Measurements from ENCODE around the gene CCDC88C. TPM values are rescaled to one million over a fixed set of nuclear protein-coding genes. Genes with fewer than 3 reads are reported as not detected.

The CCDC88C gene
- polyA plus RNA-seq, 1 donor (not counting 4 experiments of a cell fraction or from before 2014, with no cell fraction given): 2.4 TPM

DNA sequence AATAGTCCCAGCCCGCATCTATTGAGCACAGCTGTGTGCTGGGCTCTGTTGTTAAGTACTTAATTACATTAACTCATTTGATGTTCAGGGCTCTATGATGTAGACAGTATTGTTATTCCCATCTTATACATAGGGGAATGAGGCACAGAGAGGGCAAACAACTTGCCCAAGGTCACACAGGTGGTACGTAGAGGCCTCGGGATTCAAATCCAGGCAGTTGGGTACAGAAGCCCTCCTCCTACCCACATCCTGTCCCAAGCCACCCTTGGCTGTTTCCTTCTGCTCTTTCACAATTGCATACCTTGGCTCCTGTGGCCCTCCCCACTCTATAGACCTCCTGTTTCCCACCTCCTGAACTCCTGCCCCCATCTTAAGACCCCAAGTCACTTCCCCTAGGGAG is 163.2 kb downstream of the CCDC88C start:
- FAIRE-seq (no peak), DNase-seq (ENCODE audit: low read depth, low spot score) (no peak)
- no peaks in the 10 kb centered on the region for H3K36me3 ChIP-seq (ENCODE audit: control insufficient read depth in 2 of 2, extremely low read depth in 1 of 2, insufficient read depth in 2 of 2, low read length in 2 of 2)
- H4K20me1 ChIP-seq (ENCODE audit: control insufficient read depth, extremely low read depth, insufficient read depth, low read length): no peaks in the 10 kb centered on the region
- no peak overlapping the region for H3K4me3 ChIP-seq (ENCODE audit: control insufficient read depth in 2 of 3, extremely low read depth in 1 of 3, insufficient read depth in 2 of 3, low read depth in 1 of 3, low read length in 3 of 3)
- TF ChIP-seq, protein P1, sequence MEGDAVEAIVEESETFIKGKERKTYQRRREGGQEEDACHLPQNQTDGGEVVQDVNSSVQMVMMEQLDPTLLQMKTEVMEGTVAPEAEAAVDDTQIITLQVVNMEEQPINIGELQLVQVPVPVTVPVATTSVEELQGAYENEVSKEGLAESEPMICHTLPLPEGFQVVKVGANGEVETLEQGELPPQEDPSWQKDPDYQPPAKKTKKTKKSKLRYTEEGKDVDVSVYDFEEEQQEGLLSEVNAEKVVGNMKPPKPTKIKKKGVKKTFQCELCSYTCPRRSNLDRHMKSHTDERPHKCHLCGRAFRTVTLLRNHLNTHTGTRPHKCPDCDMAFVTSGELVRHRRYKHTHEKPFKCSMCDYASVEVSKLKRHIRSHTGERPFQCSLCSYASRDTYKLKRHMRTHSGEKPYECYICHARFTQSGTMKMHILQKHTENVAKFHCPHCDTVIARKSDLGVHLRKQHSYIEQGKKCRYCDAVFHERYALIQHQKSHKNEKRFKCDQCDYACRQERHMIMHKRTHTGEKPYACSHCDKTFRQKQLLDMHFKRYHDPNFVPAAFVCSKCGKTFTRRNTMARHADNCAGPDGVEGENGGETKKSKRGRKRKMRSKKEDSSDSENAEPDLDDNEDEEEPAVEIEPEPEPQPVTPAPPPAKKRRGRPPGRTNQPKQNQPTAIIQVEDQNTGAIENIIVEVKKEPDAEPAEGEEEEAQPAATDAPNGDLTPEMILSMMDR (optimal IDR thresholded peaks at IDR 0.05 in 1 of 3, IDR thresholded peaks at IDR 0.05 in 1 of 3, conservative IDR thresholded peaks at IDR 0.05 in 1 of 3; ENCODE audit: extremely low read depth in 1 of 3, insufficient read depth in 2 of 3, low read length in 3 of 3): no peak
- TF ChIP-seq EZH2 (IDR thresholded peaks at IDR 0.05; ENCODE audit: low read length): no peak
- H3K9me3 ChIP-seq (ENCODE audit: control insufficient read depth, low read depth, low read length): no peaks in the 10 kb centered on the region
- no peaks in the 10 kb centered on the region for H3K79me2 ChIP-seq (ENCODE audit: control insufficient read depth, insufficient read depth, low read length)
- no peak overlapping the region for H3K9ac ChIP-seq (ENCODE audit: control insufficient read depth, extremely low read depth, insufficient read depth, low read length)
- no peaks in the 10 kb centered on the region for H3K27me3 ChIP-seq (ENCODE audit: control insufficient read depth, extremely low read depth, insufficient read depth, low read length)
- dilution Hi-C loops (cut with MboI; ENCODE audit: extremely low pct_ligation_motif_present, low sequenced_read_pairs): no loop called here
- H3K4me1 ChIP-seq (ENCODE audit: control insufficient read depth, extremely low read depth, insufficient read depth, low read length): peaks cover 18% of the 10 kb centered on the region
- H3K9me1 ChIP-seq (ENCODE audit: control insufficient read depth, extremely low read depth, insufficient read depth, low read length): no peaks in the 10 kb centered on the region
- no peak overlapping the region for H2AFZ ChIP-seq (ENCODE audit: control insufficient read depth, low read length)
- no peak overlapping the region for H3K27ac ChIP-seq (ENCODE audit: control insufficient read depth, insufficient read depth, low read length)
- H3K4me2 ChIP-seq (ENCODE audit: control insufficient read depth, extremely low read depth, insufficient read depth, low read depth, low read length): no peak overlapping the region

- dilution Hi-C loops (cut with MboI; ENCODE audit: extremely low pct_ligation_motif_present, low sequenced_read_pairs): no loop called here
- FAIRE-seq (no peak), DNase-seq (ENCODE audit: low read depth, low spot score) (no peak)
- Histone ChIP-seq H3K9me1 (ENCODE audit: control insufficient read depth, extremely low read depth, insufficient read depth, low read length) (no peaks in the 10 kb centered on the region), H3K79me2 (ENCODE audit: control insufficient read depth, insufficient read depth, low read length) (no peaks in the 10 kb centered on the region), H3K36me3 (ENCODE audit: control insufficient read depth in 2 of 2, extremely low read depth in 1 of 2, insufficient read depth in 2 of 2, low read length in 2 of 2) (no peaks in the 10 kb centered on the region), H3K4me3 (ENCODE audit: control insufficient read depth in 2 of 3, extremely low read depth in 1 of 3, insufficient read depth in 2 of 3, low read depth in 1 of 3, low read length in 3 of 3) (peak overlapping the region; percentile 44 to 53 (median 51)), H3K4me2 (ENCODE audit: control insufficient read depth, extremely low read depth, insufficient read depth, low read depth, low read length) (peak overlapping the region; percentile 84), H4K20me1 (ENCODE audit: control insufficient read depth, extremely low read depth, insufficient read depth, low read length) (no peaks in the 10 kb centered on the region), H3K27me3 (ENCODE audit: control insufficient read depth, extremely low read depth, insufficient read depth, low read length) (no peaks in the 10 kb centered on the region), H3K9ac (ENCODE audit: control insufficient read depth, extremely low read depth, insufficient read depth, low read length) (peak overlapping the region; percentile 68), H2AFZ (ENCODE audit: control insufficient read depth, low read length) (peak overlapping the region; percentile 62), H3K4me1 (ENCODE audit: control insufficient read depth, extremely low read depth, insufficient read depth, low read length) (peaks cover 18% of the 10 kb centered on the region), H3K9me3 (ENCODE audit: control insufficient read depth, low read depth, low read length) (no peaks in the 10 kb centered on the region), H3K27ac (ENCODE audit: control insufficient read depth, insufficient read depth, low read length) (no peak overlapping the region)
- TF ChIP-seq, protein P1 (optimal IDR thresholded peaks at IDR 0.05 in 1 of 3, IDR thresholded peaks at IDR 0.05 in 1 of 3, conservative IDR thresholded peaks at IDR 0.05 in 1 of 3; ENCODE audit: extremely low read depth in 1 of 3, insufficient read depth in 2 of 3, low read length in 3 of 3): no peak
- TF ChIP-seq EZH2 (IDR thresholded peaks at IDR 0.05; ENCODE audit: low read length): no peak
Measured at GRCh38 chr14:91253795-91254323, 163.8 kb downstream of the CCDC88C start.

Measured in keratinocyte (primary cell).